Fibroblast of skin of abdomen (primary cell): ENCODE measurements around the gene TBX5.
A peak's percentile ranks its signal among the peaks of the same experiment; 100 is the strongest.

Experiments
- DNase-seq: peaks from one replicate; pipeline ENCODE4 v3.0.0-alpha.2; 2013

TBX5 gene

GRCh38 chr12:114318984-114319383, 87.0 kb downstream of the TBX5 start:
- no peak for DNase-seq

DNA sequence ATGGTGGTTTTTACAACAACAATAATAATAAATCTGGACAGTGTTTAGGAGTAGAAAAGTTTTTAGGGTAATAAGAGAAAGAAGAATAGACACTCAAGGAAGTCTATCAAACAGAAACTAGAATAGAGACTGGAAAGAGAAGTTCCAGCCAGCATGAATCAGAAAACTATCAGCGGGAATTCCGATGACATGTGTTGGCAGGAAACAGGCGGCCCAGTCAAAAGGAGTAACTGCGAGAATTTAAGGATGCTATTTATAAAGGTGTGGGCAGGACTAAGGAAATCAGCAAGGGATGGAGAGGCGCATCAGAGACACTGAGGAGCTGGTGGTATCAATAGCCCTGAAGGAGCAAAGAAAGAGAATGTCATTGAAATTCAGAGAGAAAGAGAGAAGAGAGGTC, 89.9 kb downstream of the TBX5 start:
- DNase-seq: peak; percentile 90

DNA sequence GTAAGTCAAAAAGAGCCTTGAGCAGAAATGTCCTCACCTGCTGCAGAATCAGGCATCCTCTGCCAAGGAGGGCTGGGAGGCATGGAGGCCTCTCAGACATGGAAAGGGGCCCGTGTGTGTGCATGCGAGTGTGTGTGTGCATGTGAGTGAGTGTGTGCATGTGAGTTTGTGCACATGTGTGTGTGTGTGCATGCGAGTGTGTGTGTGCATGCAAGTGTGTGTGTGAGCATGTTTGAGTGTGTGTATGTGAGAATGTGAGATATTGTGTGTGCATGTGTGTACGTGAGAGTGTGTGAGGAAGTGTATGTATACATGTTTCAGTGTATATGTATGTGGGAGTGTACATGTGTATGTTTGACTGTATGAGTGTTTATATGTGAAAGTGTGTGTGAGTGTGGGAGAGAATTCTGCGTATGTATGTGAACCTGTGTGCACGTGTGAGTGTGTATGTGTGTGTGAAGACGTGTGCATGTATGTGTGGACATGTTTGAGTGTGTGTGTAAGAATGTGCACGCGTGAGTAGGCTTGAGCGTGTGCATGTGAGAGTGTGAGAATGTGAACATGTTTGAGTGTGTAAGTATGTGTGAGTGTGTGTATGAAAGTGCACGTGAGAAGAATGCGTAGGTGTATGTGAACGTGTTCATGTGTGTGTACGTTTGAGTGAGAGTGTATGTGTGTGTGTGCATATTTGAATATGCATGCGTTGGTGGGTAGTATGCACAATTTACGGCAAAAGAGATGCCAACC, 90.8 kb downstream of the TBX5 start:
- DNase-seq: no peak

- DNase-seq: no peak
Measured at GRCh38 chr12:114314403-114314802, 91.5 kb downstream of the TBX5 start.

GRCh38 chr12:114313910-114314309, 92.0 kb downstream of the TBX5 start:
- no peak for DNase-seq

DNA sequence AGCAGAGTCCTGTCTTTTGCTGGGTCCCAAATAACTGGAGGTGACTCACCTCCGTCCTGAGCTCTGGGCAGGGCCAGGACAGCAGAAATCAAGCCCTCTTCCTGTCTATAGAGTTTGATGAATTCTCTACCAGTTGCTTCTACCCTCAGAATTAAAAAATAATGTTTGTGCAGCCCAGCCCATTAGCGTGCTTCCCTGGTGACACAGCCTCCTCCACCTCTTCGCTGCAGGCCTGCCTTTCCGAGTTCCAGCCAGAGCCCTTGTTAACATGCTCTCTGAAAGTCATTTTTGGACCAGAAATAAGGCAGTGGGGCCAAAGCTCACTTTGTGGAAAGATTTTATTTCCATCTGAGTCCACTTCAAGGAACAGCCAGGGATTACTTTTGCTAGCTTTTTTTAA, 94.0 kb downstream of the TBX5 start:
- peak; percentile 53 for DNase-seq

- DNase-seq: peak; percentile 93
Measured at GRCh38 chr12:114306646-114307045, 99.3 kb downstream of the TBX5 start.

DNA sequence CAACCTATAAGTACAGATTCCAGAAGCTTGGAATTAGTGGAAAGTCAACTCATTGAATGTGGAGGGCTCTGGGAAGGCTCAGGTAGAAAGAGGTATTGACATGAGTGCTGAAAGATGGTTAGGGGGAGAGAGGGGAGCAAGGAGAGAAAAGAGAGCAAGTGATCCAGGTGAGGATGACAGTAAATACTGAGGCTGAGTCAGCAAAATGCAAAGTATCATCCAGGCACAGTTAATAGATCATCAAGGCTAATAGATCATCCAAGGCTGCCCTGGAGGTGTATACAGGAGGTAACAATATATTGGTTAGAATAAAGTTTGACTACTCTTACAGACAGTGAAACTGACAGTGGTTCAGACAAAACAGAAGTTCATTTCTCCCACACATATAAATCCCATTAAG, 100.5 kb downstream of the TBX5 start:
- no peak for DNase-seq
